Type B pancreatic cell (in vitro differentiated cells): ENCODE results near the gene CACNA2D1. TPM values are rescaled to one million over a fixed set of nuclear protein-coding genes. Genes with fewer than 3 reads are reported as not detected.

ENCODE experiments used
- DNase-seq: peaks from one replicate; pipeline ENCODE4 v3.0.0; 2021; ENCODE audit warnings: mixed read lengths; ENCODE audit not compliant: unreplicated experiment; ENCODE audit errors: extremely low spot score
- H3K27ac Mint-ChIP-seq: 2 replicates; pipeline ENCODE4 v1.8.0; 2021; ENCODE audit warnings: mild to moderate bottlenecking, mixed read lengths
- H3K27me3 Mint-ChIP-seq: 2 replicates; pipeline ENCODE4 v1.8.0; 2021; ENCODE audit warnings: mixed read lengths
- H3K36me3 Mint-ChIP-seq: 2 replicates; pipeline ENCODE4 v1.8.0; 2021; ENCODE audit warnings: mixed read lengths
- H3K4me1 Mint-ChIP-seq: one replicate; pipeline ENCODE4 v1.8.0; 2021; ENCODE audit warnings: mixed read lengths; ENCODE audit not compliant: unreplicated experiment
- H3K4me3 Mint-ChIP-seq: 2 replicates; pipeline ENCODE4 v1.8.0; 2021; ENCODE audit warnings: mild to moderate bottlenecking, mixed read lengths
- H3K9me3 Mint-ChIP-seq: 2 replicates; pipeline ENCODE4 v1.8.0; 2021; ENCODE audit warnings: mixed read lengths
- total RNA-seq: library from RNA; stranded (reverse); gene quantifications from 2 replicates; pipeline ENCODE4 v1.2.1, GENCODE V29; 2021; ENCODE audit warnings: low replicate concordance
- TF ChIP-seq, protein P1 (sequence below): fragments of 200-600 bp; sonication (generic); conservative IDR thresholded peaks from 2 replicates; pipeline ENCODE4 v1.5.0; 2021; ENCODE audit warnings: antibody characterized with exemption, mild to moderate bottlenecking

The CACNA2D1 gene
- total RNA-seq, 1 donor from 2014 or later, result 21.5 TPM

DNA sequence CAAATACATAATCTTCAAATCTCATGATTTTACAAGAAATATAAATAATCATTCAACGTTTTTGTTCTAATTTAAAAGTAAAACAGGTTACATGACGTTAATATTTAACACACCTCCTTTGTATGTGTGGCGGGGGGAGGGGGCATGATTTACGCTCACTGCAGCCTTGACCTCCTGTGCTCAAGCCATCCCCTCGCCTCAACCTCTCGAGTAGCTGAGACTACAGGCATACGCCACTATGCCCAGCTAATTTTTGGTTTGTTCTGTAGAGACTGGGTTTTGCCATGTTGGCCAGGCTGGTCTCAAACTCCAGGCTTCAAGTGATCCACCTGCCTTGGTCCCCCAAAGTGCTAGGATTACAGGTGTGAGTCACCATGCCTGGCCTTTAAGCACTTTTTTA is 7.2 kb upstream of the CACNA2D1 start:
- H3K4me3 Mint-ChIP-seq, result no peak overlapping the region
- peaks cover 7% of the 10 kb centered on the region for H3K27me3 Mint-ChIP-seq
- no peaks in the 10 kb centered on the region for H3K9me3 Mint-ChIP-seq
- no peak overlapping the region for H3K27ac Mint-ChIP-seq
- no peak for DNase-seq
- H3K36me3 Mint-ChIP-seq, result no peaks in the 10 kb centered on the region
- H3K4me1 Mint-ChIP-seq, result peaks cover 11% of the 10 kb centered on the region
- TF ChIP-seq, protein P1, sequence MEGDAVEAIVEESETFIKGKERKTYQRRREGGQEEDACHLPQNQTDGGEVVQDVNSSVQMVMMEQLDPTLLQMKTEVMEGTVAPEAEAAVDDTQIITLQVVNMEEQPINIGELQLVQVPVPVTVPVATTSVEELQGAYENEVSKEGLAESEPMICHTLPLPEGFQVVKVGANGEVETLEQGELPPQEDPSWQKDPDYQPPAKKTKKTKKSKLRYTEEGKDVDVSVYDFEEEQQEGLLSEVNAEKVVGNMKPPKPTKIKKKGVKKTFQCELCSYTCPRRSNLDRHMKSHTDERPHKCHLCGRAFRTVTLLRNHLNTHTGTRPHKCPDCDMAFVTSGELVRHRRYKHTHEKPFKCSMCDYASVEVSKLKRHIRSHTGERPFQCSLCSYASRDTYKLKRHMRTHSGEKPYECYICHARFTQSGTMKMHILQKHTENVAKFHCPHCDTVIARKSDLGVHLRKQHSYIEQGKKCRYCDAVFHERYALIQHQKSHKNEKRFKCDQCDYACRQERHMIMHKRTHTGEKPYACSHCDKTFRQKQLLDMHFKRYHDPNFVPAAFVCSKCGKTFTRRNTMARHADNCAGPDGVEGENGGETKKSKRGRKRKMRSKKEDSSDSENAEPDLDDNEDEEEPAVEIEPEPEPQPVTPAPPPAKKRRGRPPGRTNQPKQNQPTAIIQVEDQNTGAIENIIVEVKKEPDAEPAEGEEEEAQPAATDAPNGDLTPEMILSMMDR, result no peak

DNA sequence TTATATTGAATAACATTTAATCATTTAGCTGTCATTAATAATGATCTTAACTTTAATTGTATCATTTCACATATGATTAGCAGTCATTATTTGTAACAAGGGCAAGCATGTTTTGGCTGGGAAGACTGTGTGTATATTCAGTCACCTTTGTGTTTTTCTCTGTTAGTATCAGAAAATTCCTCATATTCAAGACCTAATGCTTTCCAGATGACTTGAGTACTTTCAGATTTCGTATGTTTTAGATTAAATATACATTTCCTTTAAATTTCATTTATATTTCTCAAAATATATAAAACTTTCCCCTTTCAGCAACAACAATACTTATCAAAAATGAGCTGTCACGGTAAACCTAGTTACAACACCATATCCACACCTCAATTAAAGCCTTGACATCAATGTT is 6.3 kb upstream of the CACNA2D1 start:
- TF ChIP-seq, protein P1, result no peak
- H3K27me3 Mint-ChIP-seq, result peaks cover 15% of the 10 kb centered on the region
- H3K4me3 Mint-ChIP-seq, result no peak overlapping the region
- no peak overlapping the region for H3K27ac Mint-ChIP-seq
- no peaks in the 10 kb centered on the region for H3K36me3 Mint-ChIP-seq
- no peak for DNase-seq
- peaks cover 11% of the 10 kb centered on the region for H3K4me1 Mint-ChIP-seq
- no peaks in the 10 kb centered on the region for H3K9me3 Mint-ChIP-seq

DNA sequence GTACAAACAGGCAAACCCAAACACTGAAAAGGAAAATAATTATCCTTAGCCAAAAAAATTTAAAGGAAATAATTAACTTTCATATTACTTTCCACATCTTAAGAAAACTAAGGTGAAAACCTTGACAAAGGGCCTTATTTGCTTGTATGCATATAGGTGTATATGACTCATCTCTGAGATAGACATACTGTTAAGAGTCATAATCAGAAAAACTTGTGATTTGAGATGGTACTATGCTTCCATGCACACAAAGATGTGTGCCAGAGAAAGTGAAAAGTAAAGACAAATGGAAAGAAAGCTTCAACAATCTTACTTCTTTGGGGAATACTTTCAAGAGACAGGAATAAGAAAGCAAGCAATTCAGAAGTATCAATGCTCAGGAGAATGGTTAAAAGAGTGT is 3.3 kb upstream of the CACNA2D1 start:
- H3K9me3 Mint-ChIP-seq, result no peaks in the 10 kb centered on the region
- no peak overlapping the region for H3K27ac Mint-ChIP-seq
- no peaks in the 10 kb centered on the region for H3K36me3 Mint-ChIP-seq
- H3K27me3 Mint-ChIP-seq, result peaks cover 32% of the 10 kb centered on the region
- TF ChIP-seq, protein P1, result no peak
- peaks cover 19% of the 10 kb centered on the region for H3K4me1 Mint-ChIP-seq
- DNase-seq, result no peak
- H3K4me3 Mint-ChIP-seq, result no peak overlapping the region

DNA sequence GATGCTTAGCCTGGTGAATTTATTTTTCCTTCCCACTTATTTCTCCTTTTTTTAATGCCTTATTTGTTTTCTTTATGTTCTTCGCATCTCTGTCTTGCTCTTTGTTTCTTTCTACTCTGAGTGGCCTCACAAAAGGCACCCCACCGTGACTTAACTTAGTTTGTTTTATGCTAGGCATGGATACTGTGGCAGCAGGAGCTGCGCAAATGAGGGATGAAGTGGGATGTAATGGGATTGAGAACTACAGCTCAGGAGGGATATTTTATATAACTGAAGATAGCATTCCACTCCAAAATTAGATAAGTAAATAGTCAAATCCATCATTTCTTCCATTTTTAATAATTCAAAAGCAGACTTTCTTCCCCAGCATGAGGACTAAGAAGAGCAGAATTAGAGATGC is 1.7 kb upstream of the CACNA2D1 start:
- Mint-ChIP-seq H3K36me3 (no peaks in the 10 kb centered on the region), H3K27me3 (peaks cover 47% of the 10 kb centered on the region), H3K27ac (no peak overlapping the region), H3K4me1 (peaks cover 10% of the 10 kb centered on the region), H3K9me3 (no peaks in the 10 kb centered on the region), H3K4me3 (peak overlapping the region; percentile 61)
- no peak for DNase-seq
- TF ChIP-seq, protein P1, result no peak

DNA sequence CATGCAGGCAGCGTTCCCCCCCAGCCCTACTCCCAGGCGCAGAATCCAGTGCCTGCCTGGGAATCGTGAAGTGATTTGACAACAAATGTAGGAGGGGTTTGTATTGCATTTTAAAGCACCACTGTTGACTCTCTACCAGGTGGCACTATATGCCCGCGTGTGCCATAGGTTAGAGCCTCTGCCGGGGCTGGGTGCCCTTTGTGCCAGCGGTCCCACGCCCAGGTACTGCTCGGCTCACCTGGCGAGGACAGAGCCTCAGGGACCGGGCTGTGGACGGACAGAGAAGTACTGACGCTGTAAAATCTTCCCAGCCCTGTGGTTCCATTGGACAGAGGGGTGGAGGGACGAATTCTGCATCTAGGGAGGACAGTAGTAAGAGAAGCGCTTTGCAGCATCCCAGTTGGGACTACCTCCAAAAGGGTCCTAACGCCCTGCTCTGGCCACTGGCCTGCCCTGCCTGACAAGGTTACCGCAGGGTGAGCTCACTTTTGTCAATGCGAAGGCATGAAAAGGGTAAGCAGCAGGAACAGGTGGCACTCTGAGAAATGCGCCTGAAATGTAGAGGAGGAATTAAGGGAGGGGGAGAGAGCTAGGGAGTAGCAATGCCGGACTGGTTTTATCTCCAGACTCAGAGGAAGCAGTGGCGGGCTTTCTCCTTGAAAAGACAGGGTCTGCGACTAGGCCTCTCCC is 788 bp upstream of the CACNA2D1 start:
- Mint-ChIP-seq H3K4me1 (peaks cover 8% of the 10 kb centered on the region), H3K36me3 (no peaks in the 10 kb centered on the region), H3K27me3 (peaks cover 48% of the 10 kb centered on the region), H3K4me3 (peak overlapping the region; percentile 93), H3K27ac (peak overlapping the region; percentile 72), H3K9me3 (no peaks in the 10 kb centered on the region)
- TF ChIP-seq, protein P1, result no peak
- DNase-seq, result no peak
